Stimulated activated CD8-positive, alpha-beta memory T cell treated with anti-CD3 and anti-CD28 coated beads, Interleukin-4, amount 100 ng/mL, for 24 hours (primary cell): Measurements from ENCODE around the gene CEP97.
"Not testable (repeated sequence)": the region's sequence is repeated elsewhere in the genome, so short reads cannot be mapped to it uniquely, and the experiment has no call there.

Experiments
- DNase-seq: peaks from one replicate; pipeline ENCODE4 v3.0.0-alpha.2; 2020; ENCODE audit warnings: low read depth

The CEP97 gene

GRCh38 chr3:101703169-101703568 lies 21.2 kb upstream of the CEP97 start:
- DNase-seq: no peak

GRCh38 chr3:101704639-101705038 lies 19.8 kb upstream of the CEP97 start:
- not testable (repeated sequence) for DNase-seq

- DNase-seq: no peak
These were observed 15.3 kb upstream of the CEP97 start for GRCh38 chr3:101709126-101709525.

- DNase-seq: no peak
These were observed 6.0 kb upstream of the CEP97 start for GRCh38 chr3:101718455-101718854.

GRCh38 chr3:101719604-101720185 lies 4.7 kb upstream of the CEP97 start:
- no peak for DNase-seq

GRCh38 chr3:101720851-101721840 lies 3.3 kb upstream of the CEP97 start:
- no peak for DNase-seq

- DNase-seq: no peak
These were observed 1.8 kb upstream of the CEP97 start for GRCh38 chr3:101722394-101723173.

- peak; percentile 4 for DNase-seq
These were observed 928 bp downstream of the CEP97 start for GRCh38 chr3:101725194-101725889.

GRCh38 chr3:101725890-101726275 lies 1.5 kb downstream of the CEP97 start:
- no peak for DNase-seq

GRCh38 chr3:101729586-101729985 lies 5.2 kb downstream of the CEP97 start:
- no peak for DNase-seq

- no peak for DNase-seq
These were observed 6.4 kb downstream of the CEP97 start for GRCh38 chr3:101730839-101731238.

- no peak for DNase-seq
These were observed 7.8 kb downstream of the CEP97 start for GRCh38 chr3:101732240-101732641.

GRCh38 chr3:101735833-101736232 lies 11.4 kb downstream of the CEP97 start:
- DNase-seq: no peak

GRCh38 chr3:101741914-101742313 lies 17.5 kb downstream of the CEP97 start:
- not testable (repeated sequence) for DNase-seq

- no peak for DNase-seq
These were observed 20.4 kb downstream of the CEP97 start for GRCh38 chr3:101744811-101745210.

GRCh38 chr3:101745934-101746333 lies 21.5 kb downstream of the CEP97 start:
- not testable (repeated sequence) for DNase-seq

- DNase-seq: not testable (repeated sequence)
These were observed 29.1 kb downstream of the CEP97 start for GRCh38 chr3:101753386-101754113.

GRCh38 chr3:101758224-101758623 lies 33.8 kb downstream of the CEP97 start:
- DNase-seq: no peak

- no peak for DNase-seq
These were observed 37.7 kb downstream of the CEP97 start for GRCh38 chr3:101762041-101762646.

- not testable (repeated sequence) for DNase-seq
These were observed 53.4 kb downstream of the CEP97 start for GRCh38 chr3:101777745-101778281.
